Activated naive CD8-positive, alpha-beta T cell treated with anti-CD3 and anti-CD28 coated beads for 36 hours (primary cell): Measurements from ENCODE around the gene IGF2R. TPM values are rescaled to one million over a fixed set of nuclear protein-coding genes. Genes with fewer than 3 reads are reported as not detected.

ENCODE experiments used
- DNase-seq: peaks from one replicate; pipeline ENCODE4 v3.0.0; 2021
- H3K27ac Mint-ChIP-seq: one replicate; pipeline ENCODE4 v1.8.0; 2022; ENCODE audit warnings: mild to moderate bottlenecking, moderate library complexity, mixed read lengths
- H3K27me3 Mint-ChIP-seq: one replicate; pipeline ENCODE4 v1.8.0; 2022; ENCODE audit warnings: mild to moderate bottlenecking, mixed read lengths
- H3K36me3 Mint-ChIP-seq: one replicate; pipeline ENCODE4 v1.8.0; 2021; ENCODE audit warnings: mild to moderate bottlenecking, mixed read lengths
- H3K4me1 Mint-ChIP-seq: one replicate; pipeline ENCODE4 v1.8.0; 2021; ENCODE audit warnings: mixed read lengths
- H3K4me3 Mint-ChIP-seq: one replicate; pipeline ENCODE4 v1.8.0; 2022; ENCODE audit warnings: mild to moderate bottlenecking, moderate library complexity, mixed read lengths
- H3K9me3 Mint-ChIP-seq: one replicate; pipeline ENCODE4 v1.8.0; 2022; ENCODE audit warnings: mixed read lengths
- total RNA-seq, 2 experiments: library from RNA; stranded (reverse); gene quantifications; one replicate each; pipeline ENCODE4 v1.2.3, GENCODE V29; 2021

The IGF2R gene
- total RNA-seq, 2 experiments from 2014 or later: 74.9 to 77.7 TPM

DNA sequence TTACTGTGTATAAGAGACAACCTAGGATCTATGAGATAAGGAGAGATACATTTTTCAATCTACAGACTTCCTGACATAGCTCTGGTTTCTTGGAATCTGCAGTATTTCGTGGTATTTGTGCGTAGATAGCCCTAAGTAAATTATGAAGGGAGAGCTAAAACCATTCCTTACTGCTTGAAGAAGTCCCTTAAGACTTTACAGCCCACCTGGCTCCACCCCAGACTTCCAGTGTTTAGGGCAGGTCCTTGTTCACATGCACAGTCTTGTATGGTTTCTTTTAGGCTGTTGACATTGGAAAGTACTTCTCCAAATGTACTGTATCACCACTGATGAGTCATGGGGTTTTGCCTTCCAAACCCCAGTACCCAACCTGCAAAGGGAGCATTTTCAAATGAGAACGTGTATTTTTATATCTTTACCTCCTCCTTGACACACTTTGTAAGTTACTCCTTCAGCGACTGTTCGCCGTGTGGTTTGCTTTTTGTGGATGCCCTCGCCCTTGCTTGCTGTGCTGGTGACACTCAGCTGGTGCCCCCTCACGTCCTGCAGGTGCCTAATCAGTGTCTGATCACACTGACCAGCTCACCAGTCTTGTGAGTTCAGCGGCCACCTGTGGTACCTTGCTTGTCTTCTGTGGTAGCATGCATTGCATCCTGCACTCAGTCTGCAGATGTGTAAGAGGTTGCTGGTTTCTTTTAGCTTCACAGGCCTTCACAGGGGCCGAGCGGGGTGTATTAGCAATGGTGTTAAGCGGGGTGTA, 73.3 kb downstream of the IGF2R start:
- peaks cover 19% of the 10 kb centered on the region for H3K4me1 Mint-ChIP-seq
- no peaks in the 10 kb centered on the region for H3K9me3 Mint-ChIP-seq
- no peak overlapping the region for H3K27ac Mint-ChIP-seq
- H3K36me3 Mint-ChIP-seq: peaks cover 28% of the 10 kb centered on the region
- H3K27me3 Mint-ChIP-seq: no peaks in the 10 kb centered on the region
- no peak overlapping the region for H3K4me3 Mint-ChIP-seq
- no peak for DNase-seq

GRCh38 chr6:160042788-160043301, 74.0 kb downstream of the IGF2R start:
- no peaks in the 10 kb centered on the region for H3K27me3 Mint-ChIP-seq
- H3K4me3 Mint-ChIP-seq: no peak overlapping the region
- H3K36me3 Mint-ChIP-seq: peaks cover 28% of the 10 kb centered on the region

DNA sequence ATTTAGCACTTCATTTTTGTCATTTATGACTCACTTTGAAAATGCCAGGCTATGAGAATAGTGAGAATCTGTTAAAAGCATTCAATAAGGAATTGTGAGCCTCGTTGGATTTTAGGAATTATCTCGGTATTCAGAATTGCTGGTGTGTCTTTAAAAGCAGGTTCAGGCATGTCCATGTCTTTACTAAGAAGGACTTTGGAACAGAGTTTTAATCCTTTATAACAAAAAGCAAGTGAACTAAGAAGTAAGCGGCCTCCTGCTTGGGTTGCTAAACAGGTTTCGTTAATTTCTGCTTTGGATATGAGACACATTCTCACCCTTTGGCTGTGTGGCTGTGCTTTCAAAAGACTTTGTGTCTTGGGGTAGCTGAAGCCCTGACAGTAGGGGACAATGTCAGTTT, 74.9 kb downstream of the IGF2R start:
- peaks cover 27% of the 10 kb centered on the region for H3K36me3 Mint-ChIP-seq
- peaks cover 10% of the 10 kb centered on the region for H3K4me1 Mint-ChIP-seq
- no peak for DNase-seq
- H3K4me3 Mint-ChIP-seq: no peak overlapping the region
- H3K9me3 Mint-ChIP-seq: no peaks in the 10 kb centered on the region
- H3K27ac Mint-ChIP-seq: no peak overlapping the region
- H3K27me3 Mint-ChIP-seq: no peaks in the 10 kb centered on the region

More at GRCh38 chr6:160042788-160043301, 74.0 kb downstream of the IGF2R start:
- Mint-ChIP-seq H3K9me3 (no peaks in the 10 kb centered on the region), H3K27ac (no peak overlapping the region), H3K4me1 (peaks cover 19% of the 10 kb centered on the region)
- no peak for DNase-seq

DNA sequence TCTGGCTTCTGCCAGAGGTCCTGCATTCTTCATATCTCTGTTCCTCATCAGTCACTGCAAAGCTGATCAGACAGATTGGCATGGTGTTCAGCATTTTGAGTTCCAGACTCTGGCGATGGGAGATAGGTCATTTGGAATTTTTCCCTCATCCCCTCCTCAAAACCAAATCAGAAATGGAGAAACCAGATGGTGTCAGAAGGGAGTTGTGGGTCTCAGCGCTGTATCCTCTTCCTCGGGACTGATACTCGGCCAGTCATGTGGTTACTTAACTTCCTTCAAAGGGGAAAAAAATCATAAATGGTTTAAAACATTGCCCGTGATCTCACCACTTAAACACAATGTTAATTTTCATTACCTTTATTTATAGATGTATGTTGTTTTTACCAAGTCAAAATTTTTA, 75.8 kb downstream of the IGF2R start:
- no peak for DNase-seq
- Mint-ChIP-seq H3K4me1 (peaks cover 6% of the 10 kb centered on the region), H3K36me3 (peaks cover 34% of the 10 kb centered on the region), H3K9me3 (no peaks in the 10 kb centered on the region), H3K27ac (no peak overlapping the region), H3K4me3 (no peak overlapping the region), H3K27me3 (no peaks in the 10 kb centered on the region)

DNA sequence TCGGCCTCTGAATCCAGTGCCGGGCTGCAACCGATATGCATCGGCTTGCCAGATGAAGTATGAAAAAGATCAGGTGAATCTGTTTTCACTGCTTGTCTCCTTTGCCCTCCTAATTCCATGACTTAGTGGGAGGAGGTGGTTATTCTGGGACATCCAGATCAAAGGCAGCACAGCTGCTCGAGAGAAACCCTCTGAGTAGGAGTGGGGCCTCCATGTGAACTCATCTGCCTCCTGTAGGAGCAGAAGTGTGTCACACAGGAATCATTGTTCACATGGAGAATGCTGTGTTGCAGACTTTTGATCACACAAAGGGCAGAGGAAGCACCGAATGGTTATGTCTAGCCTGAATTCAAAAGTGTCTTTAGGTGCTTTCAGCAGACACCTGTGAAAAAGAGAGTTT, 79.6 kb downstream of the IGF2R start:
- H3K27ac Mint-ChIP-seq: no peak overlapping the region
- H3K36me3 Mint-ChIP-seq: peaks cover 58% of the 10 kb centered on the region
- peaks cover 8% of the 10 kb centered on the region for H3K4me1 Mint-ChIP-seq
- no peak overlapping the region for H3K4me3 Mint-ChIP-seq
- no peak for DNase-seq
- H3K9me3 Mint-ChIP-seq: no peaks in the 10 kb centered on the region
- H3K27me3 Mint-ChIP-seq: no peaks in the 10 kb centered on the region

- peaks cover 64% of the 10 kb centered on the region for H3K36me3 Mint-ChIP-seq
- H3K9me3 Mint-ChIP-seq: no peaks in the 10 kb centered on the region
- H3K4me3 Mint-ChIP-seq: no peak overlapping the region
- H3K27me3 Mint-ChIP-seq: no peaks in the 10 kb centered on the region
- no peak overlapping the region for H3K27ac Mint-ChIP-seq
- H3K4me1 Mint-ChIP-seq: peaks cover 9% of the 10 kb centered on the region
- no peak for DNase-seq
Measured at GRCh38 chr6:160049346-160049745, 80.5 kb downstream of the IGF2R start.

DNA sequence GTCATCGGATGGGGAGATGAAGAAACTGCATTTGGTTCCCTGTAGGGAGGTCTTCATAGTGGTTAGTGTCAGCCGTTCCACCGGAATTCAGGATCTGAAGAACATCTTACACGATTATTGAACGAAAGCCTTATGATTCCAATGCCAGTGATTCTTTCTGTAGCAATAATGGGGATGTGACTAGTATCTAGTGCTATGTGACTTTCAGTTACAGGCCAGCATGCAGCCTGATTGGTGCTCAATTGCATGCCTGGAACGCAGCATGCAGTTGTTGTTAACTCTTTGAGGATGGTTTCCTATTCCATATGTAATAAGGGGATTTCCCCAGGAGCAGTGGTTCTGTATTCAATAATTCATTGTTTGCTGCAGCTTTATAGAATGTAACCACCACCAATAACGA, 81.1 kb downstream of the IGF2R start:
- H3K27ac Mint-ChIP-seq: no peak overlapping the region
- H3K27me3 Mint-ChIP-seq: no peaks in the 10 kb centered on the region
- peaks cover 64% of the 10 kb centered on the region for H3K36me3 Mint-ChIP-seq
- no peak for DNase-seq
- H3K9me3 Mint-ChIP-seq: no peaks in the 10 kb centered on the region
- no peak overlapping the region for H3K4me3 Mint-ChIP-seq
- H3K4me1 Mint-ChIP-seq: peaks cover 11% of the 10 kb centered on the region

DNA sequence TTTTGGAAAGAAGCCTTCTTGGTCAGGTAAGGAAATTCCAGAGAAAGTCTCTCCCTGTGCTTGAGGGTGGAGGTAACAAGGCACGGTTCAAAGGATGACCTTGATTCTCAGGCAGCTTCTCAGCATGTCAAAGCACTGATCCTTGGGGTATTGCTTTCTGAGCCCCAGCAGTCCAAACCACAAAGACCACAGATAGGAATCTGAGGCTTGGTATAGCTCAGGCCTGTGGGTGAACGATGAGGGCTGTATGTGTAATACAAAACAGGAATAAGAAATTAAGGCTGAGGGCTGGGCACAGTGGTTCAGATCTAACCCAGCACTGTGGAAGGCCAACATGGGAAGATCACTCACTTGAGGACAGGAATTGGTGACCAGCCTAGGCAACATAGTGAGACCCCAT, 82.5 kb downstream of the IGF2R start:
- DNase-seq: no peak
- Mint-ChIP-seq H3K36me3 (peaks cover 65% of the 10 kb centered on the region), H3K4me1 (peaks cover 17% of the 10 kb centered on the region), H3K4me3 (no peak overlapping the region), H3K27me3 (no peaks in the 10 kb centered on the region), H3K27ac (peak overlapping the region; percentile 18), H3K9me3 (no peaks in the 10 kb centered on the region)

- no peaks in the 10 kb centered on the region for H3K9me3 Mint-ChIP-seq
- H3K36me3 Mint-ChIP-seq: peaks cover 57% of the 10 kb centered on the region
- H3K4me3 Mint-ChIP-seq: no peak overlapping the region
- H3K27ac Mint-ChIP-seq: no peak overlapping the region
- H3K27me3 Mint-ChIP-seq: no peaks in the 10 kb centered on the region
- H3K4me1 Mint-ChIP-seq: peaks cover 23% of the 10 kb centered on the region
- no peak for DNase-seq
Measured at GRCh38 chr6:160054271-160054670, 85.4 kb downstream of the IGF2R start.

- Mint-ChIP-seq H3K27me3 (no peaks in the 10 kb centered on the region), H3K36me3 (peaks cover 55% of the 10 kb centered on the region), H3K4me3 (no peak overlapping the region), H3K4me1 (peaks cover 23% of the 10 kb centered on the region), H3K27ac (no peak overlapping the region), H3K9me3 (no peaks in the 10 kb centered on the region)
- DNase-seq: no peak
Measured at GRCh38 chr6:160054913-160055312, 86.0 kb downstream of the IGF2R start.

DNA sequence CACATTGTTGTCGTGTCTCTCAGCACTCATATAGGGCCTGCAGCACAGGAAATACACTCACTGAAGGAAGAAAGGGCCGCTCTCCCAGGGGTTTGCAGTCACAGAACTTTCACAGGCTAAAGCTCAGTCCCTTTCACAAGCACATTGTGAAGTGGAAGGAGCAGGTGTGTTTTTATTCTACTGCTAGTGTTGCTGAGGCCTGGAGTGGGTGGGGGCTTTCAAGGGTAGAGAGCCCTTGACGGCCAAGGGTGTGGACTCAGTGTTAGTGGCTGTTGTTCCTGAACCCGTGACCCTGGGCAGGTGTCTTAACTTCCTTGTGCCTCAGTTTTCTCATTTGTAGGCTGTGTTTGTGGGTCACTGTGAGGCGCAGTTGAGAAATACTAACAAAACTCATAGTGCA, 86.5 kb downstream of the IGF2R start:
- Mint-ChIP-seq H3K27ac (no peak overlapping the region), H3K4me3 (no peak overlapping the region), H3K27me3 (no peaks in the 10 kb centered on the region), H3K36me3 (peaks cover 51% of the 10 kb centered on the region), H3K4me1 (peaks cover 23% of the 10 kb centered on the region), H3K9me3 (no peaks in the 10 kb centered on the region)
- no peak for DNase-seq

DNA sequence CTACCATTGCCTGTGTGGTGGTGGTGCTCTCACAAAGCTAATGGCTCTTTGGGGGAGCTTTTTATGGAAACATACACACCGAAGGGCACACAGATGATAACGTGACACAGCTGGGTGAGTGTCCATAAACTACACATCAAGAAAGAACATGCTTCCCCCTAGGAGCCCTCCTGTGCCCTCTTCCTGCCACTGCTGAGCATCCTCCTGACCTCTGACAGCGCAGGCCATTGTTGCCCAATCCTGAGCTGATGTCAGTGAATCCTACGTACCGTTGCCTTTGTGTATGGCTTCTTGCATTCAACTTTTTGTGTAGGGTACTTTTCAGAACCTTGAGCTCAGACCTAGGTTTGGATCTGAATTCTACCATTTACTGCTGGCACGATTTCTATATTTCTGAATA, 86.9 kb downstream of the IGF2R start:
- H3K9me3 Mint-ChIP-seq: no peaks in the 10 kb centered on the region
- DNase-seq: no peak
- H3K27ac Mint-ChIP-seq: no peak overlapping the region
- H3K4me3 Mint-ChIP-seq: no peak overlapping the region
- H3K36me3 Mint-ChIP-seq: peaks cover 51% of the 10 kb centered on the region
- peaks cover 22% of the 10 kb centered on the region for H3K4me1 Mint-ChIP-seq
- no peaks in the 10 kb centered on the region for H3K27me3 Mint-ChIP-seq

- Mint-ChIP-seq H3K27ac (peak overlapping the region; percentile 7), H3K9me3 (no peaks in the 10 kb centered on the region), H3K36me3 (peaks cover 44% of the 10 kb centered on the region), H3K27me3 (no peaks in the 10 kb centered on the region), H3K4me1 (peaks cover 15% of the 10 kb centered on the region), H3K4me3 (no peak overlapping the region)
- DNase-seq: no peak
Measured at GRCh38 chr6:160057080-160057479, 88.2 kb downstream of the IGF2R start.

DNA sequence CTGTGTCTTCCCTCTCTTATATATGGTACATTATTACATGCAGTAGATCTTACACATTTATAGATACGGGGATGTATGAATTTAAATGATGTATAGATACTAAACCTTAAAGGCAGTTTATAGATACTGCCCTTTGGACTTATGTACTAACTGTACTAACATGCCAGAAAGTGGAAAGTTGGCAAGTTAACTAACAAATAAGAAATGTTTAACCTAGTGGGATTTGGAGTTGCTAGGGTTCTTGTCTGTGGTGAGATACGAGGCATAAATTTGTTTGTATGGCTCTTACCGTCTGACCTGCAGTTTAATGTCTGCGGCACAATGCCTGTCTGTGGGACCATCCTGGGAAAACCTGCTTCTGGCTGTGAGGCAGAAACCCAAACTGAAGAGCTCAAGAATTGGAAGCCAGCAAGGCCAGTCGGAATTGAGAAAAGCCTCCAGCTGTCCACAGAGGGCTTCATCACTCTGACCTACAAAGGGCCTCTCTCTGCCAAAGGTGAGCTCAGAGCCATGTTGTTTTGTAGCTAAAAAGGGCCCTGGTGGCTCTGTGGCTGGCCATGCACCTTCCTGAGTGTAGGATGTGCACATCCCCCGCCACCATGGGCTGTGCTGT, 89.8 kb downstream of the IGF2R start:
- H3K9me3 Mint-ChIP-seq: no peaks in the 10 kb centered on the region
- DNase-seq: no peak
- no peak overlapping the region for H3K27ac Mint-ChIP-seq
- peaks cover 15% of the 10 kb centered on the region for H3K4me1 Mint-ChIP-seq
- H3K27me3 Mint-ChIP-seq: no peaks in the 10 kb centered on the region
- H3K36me3 Mint-ChIP-seq: peaks cover 42% of the 10 kb centered on the region
- no peak overlapping the region for H3K4me3 Mint-ChIP-seq

GRCh38 chr6:160060221-160060620, 91.3 kb downstream of the IGF2R start:
- Mint-ChIP-seq H3K27ac (no peak overlapping the region), H3K9me3 (no peaks in the 10 kb centered on the region), H3K4me3 (no peak overlapping the region), H3K27me3 (no peaks in the 10 kb centered on the region), H3K4me1 (peaks cover 14% of the 10 kb centered on the region), H3K36me3 (peaks cover 43% of the 10 kb centered on the region)
- DNase-seq: no peak
